HUES6 (cell line): Measurements from ENCODE around the gene CAST.

ENCODE experiments used
- H3K27ac ChIP-seq: 2 replicates; pipeline ENCODE4 v1.7.0; 2013; ENCODE audit warnings: low read depth, mild to moderate bottlenecking, low read length, inconsistent platforms
- H3K27me3 ChIP-seq: 2 replicates; pipeline ENCODE4 v1.6.1; 2013; ENCODE audit warnings: low read length; ENCODE audit not compliant: control insufficient read depth, insufficient read depth
- H3K36me3 ChIP-seq: 2 replicates; pipeline ENCODE4 v1.6.1; 2013; ENCODE audit warnings: low read length; ENCODE audit not compliant: control insufficient read depth, insufficient read depth
- H3K4me1 ChIP-seq: 2 replicates; pipeline ENCODE4 v1.6.1; 2013; ENCODE audit warnings: low read length; ENCODE audit not compliant: control insufficient read depth, insufficient read depth
- H3K4me3 ChIP-seq: 2 replicates; pipeline ENCODE4 v1.5.1; 2013; ENCODE audit warnings: low read depth, low read length
- H3K9ac ChIP-seq: one replicate; pipeline ENCODE4 v1.6.1; 2013; ENCODE audit warnings: mild to moderate bottlenecking, low read length
- H3K9me3 ChIP-seq: 2 replicates; pipeline ENCODE4 v1.6.1; 2013; ENCODE audit warnings: low read depth, low read length; ENCODE audit not compliant: control insufficient read depth, insufficient read depth

Gene CAST

DNA sequence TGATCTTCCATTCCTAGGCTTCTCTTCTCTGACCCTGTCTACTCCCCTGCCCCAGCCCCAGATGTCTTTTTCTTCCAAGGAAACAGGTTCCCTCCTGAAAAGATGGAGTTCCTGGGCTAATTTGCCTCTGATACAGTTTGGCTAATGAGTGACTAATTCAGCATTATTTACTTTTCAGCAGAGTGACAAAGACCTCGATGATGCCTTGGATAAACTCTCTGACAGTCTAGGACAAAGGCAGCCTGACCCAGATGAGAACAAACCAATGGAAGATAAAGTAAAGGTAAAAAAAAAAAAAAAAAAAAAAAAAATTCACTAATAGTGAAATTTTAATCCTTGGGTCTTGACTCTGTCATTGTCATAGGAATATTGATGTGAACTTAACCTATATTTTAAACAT lies 102.9 kb downstream of the CAST start:
- Histone ChIP-seq H3K27ac (no peak overlapping the region), H3K4me1 (peaks cover 9% of the 10 kb centered on the region), H3K4me3 (no peak overlapping the region), H3K9me3 (no peaks in the 10 kb centered on the region), H3K27me3 (peaks cover 3% of the 10 kb centered on the region; the same call in 1 of the 2 replicates), H3K9ac (no peak overlapping the region), H3K36me3 (peaks cover 15% of the 10 kb centered on the region; the same call in 1 of the 2 replicates)

DNA sequence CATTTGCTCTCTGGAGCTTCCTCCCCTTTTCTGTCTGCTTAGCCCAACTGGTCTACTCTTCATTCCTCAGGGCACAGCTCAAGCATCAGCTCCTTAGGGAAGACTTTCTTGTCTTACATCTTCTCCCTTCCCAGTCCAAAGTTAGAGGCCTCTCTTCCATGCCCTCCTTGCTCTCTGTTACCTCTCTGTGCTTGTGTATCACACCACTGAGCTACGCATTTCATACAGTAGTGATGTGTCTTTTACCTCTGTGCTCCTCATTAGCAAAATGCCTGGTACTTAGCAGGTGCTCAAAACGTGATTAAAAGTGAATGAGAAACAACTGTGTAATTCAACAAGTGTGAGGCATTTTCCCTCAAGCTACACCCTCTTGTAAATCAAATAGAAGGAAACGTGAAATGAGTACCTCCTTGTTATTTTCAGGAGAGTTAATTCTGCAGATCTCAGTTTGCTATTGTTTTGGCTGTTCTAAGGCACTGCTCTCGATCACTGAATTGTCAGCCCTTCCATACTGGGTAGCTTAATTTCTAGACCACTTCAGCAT lies 106.6 kb downstream of the CAST start:
- peaks cover 3% of the 10 kb centered on the region; the same call in 1 of the 2 replicates for H3K27me3 ChIP-seq
- H3K4me3 ChIP-seq, result no peak overlapping the region
- H3K36me3 ChIP-seq, result peaks cover 15% of the 10 kb centered on the region
- no peaks in the 10 kb centered on the region for H3K9me3 ChIP-seq
- H3K9ac ChIP-seq, result no peak overlapping the region
- H3K27ac ChIP-seq, result no peak overlapping the region
- peaks cover 9% of the 10 kb centered on the region for H3K4me1 ChIP-seq

DNA sequence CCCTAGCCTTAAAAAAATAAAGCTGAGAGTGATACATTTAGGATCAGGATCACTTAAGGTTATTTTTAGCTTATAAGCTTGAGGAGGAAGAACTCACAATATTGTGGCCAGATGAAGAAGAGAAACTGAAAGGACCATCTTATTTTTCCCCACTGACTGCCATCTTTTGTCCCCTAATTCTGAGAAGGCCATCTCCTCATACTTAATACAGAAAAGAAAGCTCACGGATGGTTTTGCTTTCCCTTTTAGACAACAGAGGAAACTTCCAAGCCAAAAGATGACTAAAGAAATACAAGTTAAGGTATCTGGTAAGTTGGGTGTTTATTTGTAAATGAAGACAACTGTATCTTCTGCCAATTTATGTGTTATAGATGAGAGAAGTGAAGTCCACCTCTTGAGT lies 109.2 kb downstream of the CAST start:
- Histone ChIP-seq H3K36me3 (peaks cover 8% of the 10 kb centered on the region), H3K27me3 (peaks cover 3% of the 10 kb centered on the region; the same call in 1 of the 2 replicates), H3K4me3 (no peak overlapping the region), H3K9ac (no peak overlapping the region), H3K4me1 (peaks cover 9% of the 10 kb centered on the region), H3K27ac (no peak overlapping the region), H3K9me3 (no peaks in the 10 kb centered on the region)

DNA sequence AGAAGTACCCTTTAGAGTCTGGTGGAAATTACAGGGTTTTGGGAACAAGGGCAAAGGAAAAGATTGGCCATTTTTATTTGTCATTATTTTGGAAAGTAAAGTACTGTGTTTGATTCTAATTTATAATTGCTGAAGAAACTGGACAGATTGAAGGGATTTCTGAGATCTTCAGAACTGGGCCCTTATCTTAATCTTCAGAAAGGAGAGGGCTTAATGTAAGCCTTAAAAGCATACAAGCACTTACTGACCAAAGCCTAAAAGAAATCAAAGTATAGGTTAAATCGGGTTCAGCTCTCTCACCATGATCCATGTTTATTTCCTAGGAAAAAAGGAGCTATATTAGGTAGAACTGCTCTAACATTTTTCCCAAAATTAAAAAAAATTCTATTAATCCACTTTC lies 109.9 kb downstream of the CAST start:
- H3K36me3 ChIP-seq, result peaks cover 11% of the 10 kb centered on the region

GRCh38 chr5:96772542-96772941 lies 110.4 kb downstream of the CAST start:
- peaks cover 3% of the 10 kb centered on the region; the same call in 1 of the 2 replicates for H3K27me3 ChIP-seq
- H3K9ac ChIP-seq, result no peak overlapping the region
- H3K4me1 ChIP-seq, result peaks cover 9% of the 10 kb centered on the region
- peaks cover 12% of the 10 kb centered on the region for H3K36me3 ChIP-seq
- H3K4me3 ChIP-seq, result no peak overlapping the region
- no peaks in the 10 kb centered on the region for H3K9me3 ChIP-seq
- no peak overlapping the region for H3K27ac ChIP-seq

More for the DNA sequence above, 109.9 kb downstream of the CAST start:
- no peak overlapping the region for H3K4me3 ChIP-seq
- H3K9me3 ChIP-seq, result no peaks in the 10 kb centered on the region
- peaks cover 3% of the 10 kb centered on the region; the same call in 1 of the 2 replicates for H3K27me3 ChIP-seq
- H3K27ac ChIP-seq, result no peak overlapping the region
- no peak overlapping the region for H3K9ac ChIP-seq
- H3K4me1 ChIP-seq, result peaks cover 9% of the 10 kb centered on the region

- Histone ChIP-seq H3K9ac (no peak overlapping the region), H3K4me3 (no peak overlapping the region), H3K27me3 (no peaks in the 10 kb centered on the region), H3K36me3 (peaks cover 13% of the 10 kb centered on the region), H3K4me1 (no peaks in the 10 kb centered on the region), H3K9me3 (no peaks in the 10 kb centered on the region), H3K27ac (no peak overlapping the region)
Measured at GRCh38 chr5:96775050-96775449, 112.9 kb downstream of the CAST start.

GRCh38 chr5:96775689-96776088 lies 113.5 kb downstream of the CAST start:
- no peaks in the 10 kb centered on the region for H3K4me1 ChIP-seq
- H3K9me3 ChIP-seq, result no peaks in the 10 kb centered on the region
- H3K27me3 ChIP-seq, result no peaks in the 10 kb centered on the region
- no peak overlapping the region for H3K27ac ChIP-seq
- H3K36me3 ChIP-seq, result peaks cover 16% of the 10 kb centered on the region
- H3K9ac ChIP-seq, result no peak overlapping the region
- H3K4me3 ChIP-seq, result no peak overlapping the region

- Histone ChIP-seq H3K27me3 (no peaks in the 10 kb centered on the region), H3K9ac (no peak overlapping the region), H3K27ac (no peak overlapping the region), H3K9me3 (no peaks in the 10 kb centered on the region), H3K4me3 (no peak overlapping the region), H3K36me3 (peaks cover 16% of the 10 kb centered on the region), H3K4me1 (no peaks in the 10 kb centered on the region)
Measured at GRCh38 chr5:96776621-96777020, 114.4 kb downstream of the CAST start.

- no peaks in the 10 kb centered on the region for H3K27me3 ChIP-seq
- H3K36me3 ChIP-seq, result peaks cover 13% of the 10 kb centered on the region
- H3K27ac ChIP-seq, result no peak overlapping the region
- no peak overlapping the region for H3K4me3 ChIP-seq
- H3K4me1 ChIP-seq, result no peaks in the 10 kb centered on the region
- H3K9ac ChIP-seq, result no peak overlapping the region
- no peaks in the 10 kb centered on the region for H3K9me3 ChIP-seq
Measured at GRCh38 chr5:96778409-96778808, 116.2 kb downstream of the CAST start.

DNA sequence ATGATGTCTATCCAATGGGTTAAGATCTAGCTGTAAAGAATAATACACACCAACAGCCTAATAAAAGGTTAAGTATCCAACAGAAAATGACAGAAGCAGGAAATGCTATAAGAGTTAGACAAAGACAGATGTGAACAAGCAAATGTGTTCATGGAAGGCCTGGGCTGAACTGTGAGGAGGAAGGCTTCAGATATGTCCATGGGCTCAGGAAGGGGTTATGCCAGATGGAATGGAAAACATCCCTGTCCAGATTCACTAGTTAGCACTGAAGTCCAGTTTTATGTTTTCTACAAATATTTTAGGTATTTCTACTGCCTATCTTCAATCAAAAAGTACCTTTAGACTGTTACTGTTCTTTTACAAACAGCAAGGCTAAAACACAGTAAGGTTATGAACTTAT lies 118.5 kb downstream of the CAST start:
- H3K4me1 ChIP-seq, result no peaks in the 10 kb centered on the region
- H3K9ac ChIP-seq, result no peak overlapping the region
- H3K27me3 ChIP-seq, result no peaks in the 10 kb centered on the region
- no peak overlapping the region for H3K4me3 ChIP-seq
- no peaks in the 10 kb centered on the region for H3K9me3 ChIP-seq
- H3K36me3 ChIP-seq, result peaks cover 13% of the 10 kb centered on the region
- no peak overlapping the region for H3K27ac ChIP-seq

- no peak overlapping the region for H3K4me3 ChIP-seq
- no peaks in the 10 kb centered on the region for H3K4me1 ChIP-seq
- no peaks in the 10 kb centered on the region for H3K9me3 ChIP-seq
- H3K9ac ChIP-seq, result no peak overlapping the region
- H3K27ac ChIP-seq, result no peak overlapping the region
- H3K36me3 ChIP-seq, result peaks cover 13% of the 10 kb centered on the region
- H3K27me3 ChIP-seq, result no peaks in the 10 kb centered on the region
Measured at GRCh38 chr5:96781031-96781971, 119.1 kb downstream of the CAST start.
